A172 (cell line): Measurements from ENCODE around the gene KLHL29. TPM values are rescaled to one million over a fixed set of nuclear protein-coding genes. Genes with fewer than 3 reads are reported as not detected.
A peak's percentile ranks its signal among the peaks of the same experiment; 100 is the strongest.

Source experiments
- DNase-seq: peaks from one replicate; pipeline ENCODE4 v3.0.0-alpha.2; 2015; ENCODE audit warnings: low spot score
- total RNA-seq: library from RNA; depleted of rRNA; stranded (reverse); fragments of >200 nt; shearing (Covaris generic); gene quantifications from 2 replicates; pipeline ENCODE4 v1.2.3, GENCODE V29; 2014

KLHL29 gene
- total RNA-seq, 1 experiment from 2014 or later, result 0.76 TPM

GRCh38 chr2:23695214-23695889, 310.4 kb downstream of the KLHL29 start:
- no peak for DNase-seq

DNA sequence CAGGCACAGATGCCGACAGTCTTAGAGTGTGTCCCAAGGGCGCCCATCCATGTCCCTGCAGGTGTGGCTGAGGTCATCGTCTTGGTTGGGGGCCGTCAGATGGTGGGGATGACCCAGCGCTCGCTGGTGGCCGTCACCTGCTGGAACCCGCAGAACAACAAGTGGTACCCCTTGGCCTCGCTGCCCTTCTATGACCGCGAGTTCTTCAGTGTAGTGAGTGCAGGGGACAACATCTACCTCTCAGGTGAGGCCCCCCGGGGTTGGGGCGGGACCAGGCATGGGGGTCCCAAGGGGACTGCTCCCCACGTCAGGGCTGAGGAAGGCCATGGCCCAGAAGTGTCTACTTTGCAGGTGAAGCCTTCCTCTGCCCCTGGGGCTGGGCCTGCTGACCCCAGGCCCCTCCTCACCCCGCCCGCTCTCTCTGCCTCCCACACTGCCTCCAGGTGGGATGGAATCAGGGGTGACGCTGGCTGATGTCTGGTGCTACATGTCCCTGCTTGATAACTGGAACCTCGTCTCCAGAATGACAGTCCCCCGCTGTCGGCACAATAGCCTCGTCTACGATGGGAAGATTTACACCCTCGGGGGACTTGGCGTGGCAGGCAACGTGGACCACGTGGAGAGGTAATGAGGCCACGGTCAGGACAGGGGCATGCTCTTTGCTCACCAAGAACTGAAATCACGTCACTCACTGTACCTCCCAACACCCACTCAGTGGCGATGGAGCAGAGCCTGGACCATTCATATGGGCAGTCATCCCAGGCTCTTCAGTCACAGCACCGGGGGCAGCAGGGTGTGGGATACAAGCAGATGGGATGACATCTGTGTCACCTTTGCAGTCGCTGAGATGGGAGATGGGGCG, 311.1 kb downstream of the KLHL29 start:
- no peak for DNase-seq

GRCh38 chr2:23696752-23697045, 311.7 kb downstream of the KLHL29 start:
- no peak for DNase-seq

DNA sequence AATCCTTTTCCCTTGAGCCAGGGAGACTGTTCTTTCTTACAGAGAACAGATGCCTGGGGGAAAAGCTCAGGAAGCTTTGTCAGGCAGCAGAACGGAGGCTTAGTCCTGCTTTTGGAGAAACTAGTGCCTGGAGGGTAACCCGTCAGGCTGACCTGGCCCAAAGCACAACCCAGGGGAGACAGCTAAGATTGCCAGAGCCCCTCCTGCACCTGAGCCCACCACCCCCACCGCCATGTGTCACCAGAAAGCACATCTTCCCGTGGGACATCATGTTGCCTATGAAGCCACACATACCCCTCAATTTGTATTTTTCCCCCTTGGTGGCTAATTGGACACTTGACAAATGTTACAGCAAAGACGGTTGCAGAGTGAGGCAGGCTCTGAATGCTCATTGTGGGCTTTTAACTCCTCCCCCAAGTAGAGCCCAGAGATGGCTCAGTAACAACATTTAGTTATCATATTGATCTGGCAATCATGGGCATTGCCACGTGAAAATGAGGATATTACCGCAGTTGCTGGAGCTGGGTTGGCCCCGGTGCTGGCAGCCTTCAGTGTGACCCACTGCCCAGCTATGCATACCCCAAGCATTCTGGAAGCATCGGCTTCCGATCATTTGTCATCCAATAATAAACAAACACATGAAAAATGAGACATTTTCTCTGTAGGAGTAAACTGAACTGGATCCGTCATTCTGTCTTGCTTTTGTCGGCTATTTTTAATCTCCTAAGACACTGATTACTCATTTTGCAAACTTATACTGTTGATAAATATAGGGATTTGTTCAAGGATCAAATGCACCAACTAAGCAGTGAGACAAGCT, 312.5 kb downstream of the KLHL29 start:
- DNase-seq, result no peak

- no peak for DNase-seq
Measured at GRCh38 chr2:23698116-23698693, 313.2 kb downstream of the KLHL29 start.

DNA sequence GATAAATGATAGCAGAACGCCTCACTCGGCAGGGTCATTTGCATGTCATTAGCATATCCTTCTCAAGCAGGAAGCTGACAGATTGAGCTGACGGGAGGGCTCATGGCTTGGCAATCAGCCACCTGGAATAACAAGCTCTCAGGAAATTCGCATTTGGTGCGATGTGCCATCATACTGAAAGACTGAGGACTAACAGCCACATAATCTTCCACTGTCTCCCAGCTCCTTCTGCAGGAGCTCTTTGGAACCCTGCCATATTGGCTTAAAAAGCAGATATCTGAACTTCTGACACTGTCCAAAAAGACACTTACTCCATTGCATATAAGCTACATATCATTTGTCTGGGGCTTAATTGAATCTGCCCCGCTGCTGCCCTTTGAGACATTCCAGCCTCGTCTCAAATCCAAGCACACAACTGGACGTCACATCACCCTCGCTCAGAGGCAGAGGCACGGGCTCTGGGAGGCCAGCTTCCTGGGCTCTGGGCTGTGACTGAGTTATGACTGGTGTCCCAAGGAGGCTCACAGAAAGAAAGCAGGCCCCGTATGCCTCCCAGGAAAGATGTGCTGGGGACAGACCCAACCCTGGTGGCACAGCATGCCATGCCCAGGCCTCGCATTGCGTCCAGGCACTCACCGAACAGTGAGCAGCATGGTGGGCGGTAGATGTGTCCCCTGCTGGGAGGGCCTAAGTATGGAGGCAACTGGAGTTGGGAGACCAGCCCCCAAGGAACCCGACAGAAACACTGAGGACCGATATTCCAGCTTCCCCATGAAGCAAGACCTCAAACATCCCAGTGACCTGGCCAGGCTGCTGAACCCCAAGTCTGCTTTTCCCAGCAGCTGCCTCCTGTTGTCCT, 314.0 kb downstream of the KLHL29 start:
- no peak for DNase-seq

DNA sequence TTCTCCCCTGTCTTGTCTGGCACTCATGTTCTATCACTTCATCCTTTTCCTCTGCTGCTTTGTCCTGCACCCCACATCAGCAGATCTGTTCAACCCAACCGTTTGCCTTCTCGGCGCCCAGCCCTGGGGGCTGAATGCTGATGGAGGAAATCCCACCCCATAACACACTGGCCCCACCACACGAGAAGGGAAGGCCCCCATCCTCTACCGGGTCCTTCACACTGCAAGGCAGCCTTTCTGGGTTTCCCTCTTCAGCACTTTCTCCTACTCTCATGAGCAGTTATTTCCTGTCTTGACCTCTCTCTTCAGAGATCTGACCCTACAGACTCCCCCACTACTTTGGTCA, 314.6 kb downstream of the KLHL29 start:
- DNase-seq, result no peak

DNA sequence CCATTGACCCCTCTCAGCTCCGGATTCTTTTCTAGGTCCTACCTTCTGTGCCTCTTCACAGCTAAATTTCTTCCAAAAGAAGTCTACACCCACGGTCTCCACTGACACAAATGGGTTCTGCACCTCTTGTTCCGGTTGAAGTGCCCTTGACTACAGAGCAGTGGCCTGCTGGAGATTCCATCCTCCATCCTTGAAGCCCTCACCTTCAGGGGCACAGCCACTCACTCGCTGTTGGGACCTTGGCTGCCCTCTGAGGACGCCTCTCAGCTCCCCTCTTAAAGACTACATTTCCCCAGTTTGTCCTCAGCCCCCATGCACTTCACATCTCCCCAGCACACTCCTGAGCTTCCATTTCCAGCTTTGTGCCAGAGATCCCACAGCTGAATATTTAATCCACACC, 315.6 kb downstream of the KLHL29 start:
- DNase-seq, result no peak

- DNase-seq, result no peak
Measured at GRCh38 chr2:23703037-23703582, 318.1 kb downstream of the KLHL29 start.

DNA sequence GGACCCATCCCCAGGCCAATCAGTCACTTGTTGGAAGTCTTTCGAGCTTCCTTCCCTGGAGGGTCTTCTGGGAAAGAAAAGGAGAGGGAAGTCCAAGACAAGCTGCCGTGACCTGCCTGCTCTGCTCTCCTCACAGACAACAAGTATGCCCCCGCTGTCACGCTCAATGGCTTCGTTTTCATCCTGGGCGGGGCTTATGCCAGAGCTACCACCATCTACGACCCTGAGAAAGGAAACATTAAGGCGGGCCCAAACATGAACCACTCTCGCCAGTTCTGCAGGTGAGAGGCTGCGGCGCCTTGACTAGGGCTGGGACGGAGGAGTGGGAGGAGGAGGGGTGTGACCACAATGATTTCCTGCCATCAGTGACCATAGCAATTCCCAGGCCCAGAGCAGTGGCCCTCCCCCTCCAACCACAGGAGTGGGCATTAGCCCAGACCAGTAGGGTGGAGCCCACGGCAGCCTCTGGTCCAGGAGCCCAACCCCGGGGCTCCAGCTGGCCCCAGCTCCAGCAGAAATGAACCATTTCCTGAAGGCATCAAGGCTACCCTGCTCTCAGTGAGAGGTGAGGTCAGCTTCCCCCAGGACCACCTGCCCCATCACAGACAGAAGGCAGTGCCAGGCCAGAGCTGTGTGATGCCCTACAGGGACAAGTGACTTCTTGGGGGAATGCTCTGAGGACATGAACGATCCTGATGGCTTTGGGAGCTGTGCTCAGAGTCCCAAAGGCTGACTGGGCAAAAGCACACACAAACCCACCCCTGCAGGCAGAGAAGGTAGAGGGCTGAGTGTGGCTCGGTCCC, 318.8 kb downstream of the KLHL29 start:
- DNase-seq, result peak; percentile 8

DNA sequence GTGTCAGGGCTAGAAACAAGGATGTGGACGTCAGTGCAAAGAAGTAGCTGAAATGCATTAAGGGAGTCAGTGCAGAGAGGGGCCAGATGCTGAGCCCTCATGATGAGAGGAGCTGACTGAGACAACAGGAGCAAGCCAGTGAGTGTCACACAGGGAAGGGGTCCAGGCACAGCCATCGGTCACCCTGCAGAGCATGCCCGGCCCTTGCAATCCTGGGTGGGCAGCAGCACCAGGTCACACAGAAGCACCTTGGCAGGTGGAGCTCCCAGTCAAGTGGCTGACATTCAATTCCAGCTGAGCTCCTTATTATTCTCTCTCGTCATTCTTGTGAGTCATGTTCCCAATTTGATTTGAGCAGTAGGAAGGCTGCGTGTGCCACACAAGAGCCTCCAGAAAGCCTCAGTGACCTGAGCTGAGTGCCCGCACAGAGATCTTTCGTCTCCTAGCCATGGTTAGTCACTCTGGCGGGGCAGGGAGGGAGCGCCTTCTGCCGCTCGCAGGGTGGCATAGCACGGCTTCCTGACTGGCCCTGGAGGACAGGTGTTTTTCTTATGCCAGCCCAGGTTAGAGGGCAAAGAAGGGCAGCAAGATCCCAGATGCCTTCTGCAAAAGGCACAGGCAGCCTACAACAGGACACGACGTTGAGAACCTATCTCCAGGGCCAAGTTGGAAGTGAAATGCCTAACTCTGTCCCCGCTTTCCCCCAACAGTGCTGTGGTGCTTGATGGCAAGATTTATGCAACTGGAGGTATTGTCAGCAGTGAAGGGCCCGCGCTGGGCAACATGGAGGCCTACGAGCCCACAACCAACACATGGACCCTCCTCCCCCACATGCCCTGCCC, 321.0 kb downstream of the KLHL29 start:
- DNase-seq, result no peak

DNA sequence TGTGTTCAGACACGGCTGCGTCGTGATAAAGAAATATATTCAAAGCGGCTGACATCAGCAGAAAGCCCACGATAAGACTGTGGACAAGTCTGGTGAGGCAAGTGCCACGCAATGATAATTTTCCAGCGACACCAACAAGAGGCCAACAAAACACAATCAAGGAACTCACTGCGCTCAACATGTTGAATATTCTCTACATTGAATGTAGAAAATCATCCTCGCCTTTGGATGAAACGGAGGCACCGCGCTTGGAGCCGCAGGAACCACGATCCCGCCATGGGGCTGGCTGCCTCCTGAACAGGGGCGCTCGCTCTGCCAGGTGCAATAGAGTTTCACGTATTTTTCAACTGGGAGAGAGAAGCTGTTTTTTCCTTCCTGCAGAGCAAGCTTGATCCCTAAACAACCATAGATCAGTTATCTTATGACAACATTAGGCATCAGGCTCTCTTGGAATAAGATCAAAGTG, 321.7 kb downstream of the KLHL29 start:
- no peak for DNase-seq

- no peak for DNase-seq
Measured at GRCh38 chr2:23707096-23707495, 322.1 kb downstream of the KLHL29 start.

- DNase-seq, result no peak
Measured at GRCh38 chr2:23708771-23709170, 323.8 kb downstream of the KLHL29 start.

DNA sequence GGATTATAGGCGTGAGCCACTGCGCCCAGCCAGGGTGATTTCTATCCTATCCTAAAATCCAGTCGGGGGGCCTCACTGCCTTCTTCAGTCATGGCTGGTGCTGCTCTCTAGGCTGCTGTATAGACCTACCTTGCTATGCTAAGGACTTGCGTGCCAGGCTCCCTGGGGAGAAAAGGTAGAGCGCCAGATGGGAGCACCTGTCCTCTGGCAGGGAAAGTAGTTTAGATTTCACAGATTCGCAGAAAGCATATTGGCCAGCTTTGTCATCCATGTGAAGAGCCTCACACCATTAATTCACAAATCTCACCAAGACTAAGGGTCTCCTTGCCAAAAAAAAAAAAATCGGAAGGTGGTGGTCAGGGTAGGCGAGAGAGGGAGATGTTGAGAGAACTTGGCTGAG, 324.3 kb downstream of the KLHL29 start:
- no peak for DNase-seq

DNA sequence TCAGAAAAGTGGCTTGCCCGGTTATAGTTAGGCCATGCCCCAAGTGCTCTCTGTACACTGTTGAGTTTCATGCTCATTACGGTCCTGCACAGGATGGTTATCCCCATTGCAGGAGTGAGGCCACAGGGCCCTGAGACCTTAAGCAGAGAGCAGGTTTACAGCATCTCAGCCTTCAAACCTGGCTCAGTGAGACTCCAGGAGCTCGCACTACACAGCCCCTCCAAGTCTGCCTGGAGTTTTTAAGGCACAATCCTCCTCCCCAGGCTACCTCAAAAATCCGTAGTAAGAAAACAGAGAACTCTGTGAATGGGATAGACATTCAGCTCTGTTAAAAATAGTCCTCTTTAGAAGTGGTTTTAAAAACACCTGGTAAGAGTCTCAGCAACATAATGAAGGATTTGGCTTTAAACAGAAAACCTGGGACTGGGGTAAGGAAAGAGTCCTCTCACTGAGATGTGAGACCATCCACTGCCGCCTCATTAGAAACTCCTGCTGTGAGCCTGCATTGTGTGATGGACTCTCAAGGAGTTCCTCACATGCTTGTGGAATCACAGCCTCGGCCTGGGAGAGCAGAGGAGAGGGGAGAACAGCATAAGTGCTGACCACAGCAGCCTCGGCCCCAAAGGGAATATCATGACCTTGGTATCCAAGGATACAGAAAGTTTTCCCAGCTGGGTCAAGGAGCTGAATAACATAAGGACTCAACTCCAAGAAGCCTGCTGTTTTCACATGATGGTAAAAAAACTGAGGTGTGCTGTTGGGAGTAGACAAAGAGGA, 327.2 kb downstream of the KLHL29 start:
- DNase-seq, result no peak

GRCh38 chr2:23712756-23713151, 327.8 kb downstream of the KLHL29 start:
- DNase-seq, result no peak

- DNase-seq, result no peak
Measured at GRCh38 chr2:23713351-23713750, 328.4 kb downstream of the KLHL29 start.
